SU-DHL-6 (cell line): ENCODE measurements around the gene SYTL3.

Experiments
- CTCF ChIP-seq: fragments of 200-600 bp; sonication (generic); IDR thresholded peaks from one replicate; pipeline ENCODE4 v1.5.1; 2017; ENCODE audit warnings: antibody characterized with exemption, mild to moderate bottlenecking, low read length, moderate library complexity; ENCODE audit not compliant: insufficient read depth, poor library complexity, severe bottlenecking
- EZH2phosphoT487 ChIP-seq: fragments of 200-600 bp; sonication (generic), shearing (Covaris generic); conservative IDR thresholded peaks from 2 replicates; pipeline ENCODE4 v1.6.1; 2018; ENCODE audit warnings: mild to moderate bottlenecking, antibody characterized with exemption, low read length, moderate library complexity, mixed read lengths

DNA sequence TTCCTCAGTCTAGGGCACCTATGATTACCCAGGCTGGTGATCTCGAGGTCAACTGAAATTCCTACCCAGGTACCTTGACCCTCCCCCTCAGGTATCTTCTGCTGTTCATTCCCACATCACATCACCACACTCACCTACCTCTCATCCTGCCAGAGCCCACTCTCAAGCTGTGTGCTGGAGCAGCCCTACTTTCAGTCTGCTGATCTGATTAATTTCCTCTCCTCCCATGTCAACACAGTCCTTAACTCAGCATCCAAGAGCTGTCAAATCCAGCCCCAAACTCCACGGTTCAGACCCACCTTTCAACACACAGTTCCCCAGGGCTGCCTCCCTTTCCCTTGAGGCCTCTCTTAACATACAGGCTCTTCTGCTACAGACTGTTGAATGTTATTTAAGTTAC is 126.9 kb downstream of the SYTL3 start:
- TF ChIP-seq EZH2phosphoT487 (no peak), CTCF (no peak)
